NCI-H1105 treated with DMSO at 0.1 percent for 48 hours (cell line): ENCODE data around the gene TPST2.

Experiments
- DNase-seq: peaks from one replicate; lab custom pipeline; 2025; lab: John Stamatoyannopoulos, UW

The TPST2 gene

GRCh38 chr22:26610072-26610958 lies 20.4 kb upstream of the TPST2 start:
- DNase-seq: no peak

- DNase-seq: no peak
These were observed 19.4 kb upstream of the TPST2 start for GRCh38 chr22:26609287-26609686.

- no peak for DNase-seq
These were observed 18.2 kb upstream of the TPST2 start for GRCh38 chr22:26608129-26608528.

DNA sequence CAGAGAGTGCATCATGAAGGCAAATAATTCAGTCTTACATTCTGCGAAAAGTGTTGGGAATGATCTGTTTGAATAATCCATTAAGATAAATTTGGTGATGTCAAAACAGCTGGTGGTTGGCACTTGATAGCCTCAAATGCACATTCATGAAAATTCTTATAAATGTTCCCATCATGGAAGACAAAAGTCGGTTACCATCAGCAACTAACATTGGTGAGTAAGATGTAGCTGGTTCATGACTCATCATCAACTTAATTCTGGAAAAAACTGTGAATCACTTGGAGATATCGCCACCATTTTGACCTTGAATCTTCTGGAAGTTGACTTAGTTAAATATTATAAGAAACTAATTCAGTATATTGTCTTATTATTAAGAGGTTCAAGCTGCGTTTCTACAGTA lies 16.7 kb upstream of the TPST2 start:
- DNase-seq: no peak

- DNase-seq: no peak
These were observed 14.4 kb upstream of the TPST2 start for GRCh38 chr22:26604368-26604767.

GRCh38 chr22:26602127-26602526 lies 12.2 kb upstream of the TPST2 start:
- no peak for DNase-seq

DNA sequence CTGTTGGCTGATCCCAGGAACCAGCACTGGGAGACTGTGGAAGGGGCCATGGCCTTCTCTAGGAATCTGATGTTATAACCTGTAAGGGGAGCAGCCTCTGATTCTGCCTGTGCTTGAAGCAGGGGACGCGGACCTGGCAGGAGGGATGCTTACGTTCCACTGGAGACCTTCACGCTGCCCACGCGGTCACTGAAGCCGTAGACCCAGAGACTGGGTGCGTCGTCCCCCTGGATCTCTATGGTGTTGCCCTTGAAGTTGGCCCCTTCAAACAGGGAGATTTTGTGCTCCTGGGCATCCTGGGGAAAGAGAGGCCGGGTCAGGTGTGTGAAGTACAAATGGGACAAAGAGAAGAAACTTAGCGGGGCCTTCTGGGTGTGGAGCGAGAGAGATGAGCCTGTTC lies 11.8 kb upstream of the TPST2 start:
- DNase-seq: no peak

- DNase-seq: no peak
These were observed 9.6 kb upstream of the TPST2 start for GRCh38 chr22:26599505-26599904.

DNA sequence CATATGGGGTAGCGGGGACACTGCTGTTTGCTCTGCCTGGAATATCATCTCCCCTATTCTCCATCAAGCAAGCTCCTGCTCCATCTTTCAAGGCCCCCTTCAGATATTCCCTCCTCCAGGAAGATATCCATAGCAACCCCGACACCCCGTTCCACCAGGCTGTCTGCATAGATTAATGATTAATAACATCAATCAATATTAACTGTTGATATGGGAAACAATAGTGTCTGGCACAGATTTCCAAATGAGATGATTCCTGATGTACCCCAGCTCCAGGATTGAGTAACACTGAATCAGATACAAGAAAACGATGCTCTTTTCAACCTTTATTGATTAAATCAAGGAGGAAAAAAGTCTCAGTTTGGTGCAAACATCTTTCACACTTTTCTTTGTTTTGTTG lies 7.5 kb upstream of the TPST2 start:
- no peak for DNase-seq

GRCh38 chr22:26597026-26597425 lies 7.1 kb upstream of the TPST2 start:
- DNase-seq: no peak

GRCh38 chr22:26593763-26594162 lies 3.8 kb upstream of the TPST2 start:
- DNase-seq: no peak

DNA sequence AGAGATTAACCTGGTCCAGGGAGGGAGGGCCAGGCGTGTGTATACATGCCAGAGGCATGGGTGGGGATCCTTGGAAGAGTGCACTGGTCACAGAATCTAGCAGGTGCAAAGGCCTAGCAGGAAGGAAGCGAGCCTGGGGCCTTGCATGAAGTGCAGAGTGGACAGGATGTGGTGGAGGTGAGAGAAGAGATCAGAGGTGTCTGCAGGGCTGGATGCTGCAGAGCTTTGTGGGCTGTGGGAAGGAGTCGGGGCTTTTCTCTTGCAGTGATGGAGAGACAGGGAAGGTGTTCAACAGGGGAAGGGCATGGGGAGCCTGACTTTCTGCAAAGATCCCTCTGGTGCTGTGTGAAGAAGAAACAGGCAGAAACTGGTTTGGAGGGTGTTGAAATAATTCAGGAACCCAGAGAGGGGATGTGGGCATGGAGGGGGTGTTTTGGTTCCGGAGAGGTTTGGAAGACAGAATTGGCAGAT lies 2.5 kb upstream of the TPST2 start:
- no peak for DNase-seq

DNA sequence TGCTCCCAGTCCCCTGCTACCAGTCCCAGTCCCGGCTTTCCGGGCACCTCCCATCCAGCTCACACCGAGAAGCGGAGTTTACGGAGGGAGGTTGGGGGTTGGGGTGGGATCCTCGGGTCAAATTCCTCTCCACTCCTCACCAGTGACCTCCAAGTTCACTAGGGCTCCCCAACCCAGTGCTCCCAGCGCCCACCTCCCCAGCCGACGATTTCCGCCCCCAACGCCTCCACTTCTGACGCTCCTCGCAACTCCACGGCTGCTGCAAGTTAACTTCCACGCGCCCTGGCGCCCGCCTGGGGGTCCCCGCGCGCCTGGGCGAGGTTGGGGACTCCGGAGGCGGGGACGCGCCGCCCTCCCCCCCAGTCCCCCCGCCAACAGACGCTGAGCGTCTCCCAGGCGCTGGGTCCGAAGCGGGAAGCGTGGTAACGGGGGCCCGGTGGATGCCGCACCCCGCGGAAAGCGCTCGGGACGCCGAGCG lies 526 bp downstream of the TPST2 start:
- DNase-seq: no peak

DNA sequence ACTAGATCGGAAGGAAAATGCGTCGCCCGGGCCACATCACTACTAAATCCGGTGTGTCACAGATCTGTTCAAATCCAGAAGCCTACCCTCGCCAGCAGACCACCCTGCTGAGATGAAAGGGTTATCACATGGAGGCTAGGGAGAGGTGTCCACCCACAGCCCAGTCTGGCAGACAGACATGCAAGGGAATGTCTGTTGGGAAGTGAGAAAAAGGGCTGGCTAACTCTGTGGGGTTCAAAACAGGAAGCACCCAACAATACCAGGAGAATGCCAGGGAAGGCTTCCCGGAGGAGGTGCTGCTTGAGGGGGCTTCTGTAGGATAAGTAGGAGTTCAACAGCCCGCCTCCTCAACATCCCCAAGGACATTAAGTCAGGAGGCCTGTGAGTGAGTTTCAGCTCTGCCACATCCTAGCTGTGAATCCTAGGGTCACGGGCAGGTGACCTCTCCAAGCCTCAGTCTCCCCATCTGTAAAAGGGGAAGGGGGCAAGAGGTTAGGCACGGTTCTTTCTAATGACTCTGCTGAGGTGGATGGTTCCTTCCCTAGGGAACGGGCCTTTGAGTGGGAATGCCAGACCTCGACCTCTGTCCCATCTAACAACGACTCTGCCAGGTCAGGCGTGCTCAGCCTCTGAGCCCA lies 1.1 kb downstream of the TPST2 start:
- DNase-seq: no peak

GRCh38 chr22:26587991-26588613 lies 1.8 kb downstream of the TPST2 start:
- DNase-seq: no peak

DNA sequence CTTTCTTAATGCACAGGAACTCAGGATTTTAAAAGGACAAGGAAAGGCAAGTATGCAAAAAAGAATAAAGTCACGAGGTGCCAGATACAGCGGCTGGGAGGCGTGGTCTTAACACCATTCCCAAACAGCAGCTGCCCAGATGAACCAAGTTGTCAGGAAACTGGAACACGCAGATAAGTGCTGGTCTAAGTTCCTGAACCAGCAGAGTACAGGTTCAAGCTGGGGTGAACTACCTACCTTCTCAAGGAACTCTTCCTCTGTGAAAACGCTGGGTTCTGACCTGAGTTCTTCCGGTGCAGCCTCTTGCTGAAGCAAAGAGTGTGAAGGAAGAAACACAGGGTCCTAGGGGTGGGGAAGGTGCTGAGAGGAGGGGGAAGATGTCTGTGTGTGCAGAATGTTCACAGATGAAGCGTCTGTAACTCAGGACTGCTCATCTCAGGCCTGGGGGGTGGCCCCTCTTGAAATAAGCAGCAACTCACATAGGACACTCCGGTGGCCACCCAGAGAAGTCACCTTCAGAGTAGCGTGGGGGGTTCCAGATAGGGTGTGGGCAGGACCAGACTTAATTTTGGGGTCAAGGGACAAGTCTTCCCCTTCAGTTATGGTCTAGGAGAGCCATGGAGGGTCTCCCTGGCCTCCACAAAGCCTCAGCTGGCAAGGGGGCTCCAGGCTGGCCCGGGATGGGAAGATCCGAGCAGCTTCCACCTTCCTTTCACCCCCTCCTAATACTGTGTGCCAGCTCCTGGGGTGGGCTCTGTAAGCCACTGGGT lies 3.2 kb downstream of the TPST2 start:
- no peak for DNase-seq

DNA sequence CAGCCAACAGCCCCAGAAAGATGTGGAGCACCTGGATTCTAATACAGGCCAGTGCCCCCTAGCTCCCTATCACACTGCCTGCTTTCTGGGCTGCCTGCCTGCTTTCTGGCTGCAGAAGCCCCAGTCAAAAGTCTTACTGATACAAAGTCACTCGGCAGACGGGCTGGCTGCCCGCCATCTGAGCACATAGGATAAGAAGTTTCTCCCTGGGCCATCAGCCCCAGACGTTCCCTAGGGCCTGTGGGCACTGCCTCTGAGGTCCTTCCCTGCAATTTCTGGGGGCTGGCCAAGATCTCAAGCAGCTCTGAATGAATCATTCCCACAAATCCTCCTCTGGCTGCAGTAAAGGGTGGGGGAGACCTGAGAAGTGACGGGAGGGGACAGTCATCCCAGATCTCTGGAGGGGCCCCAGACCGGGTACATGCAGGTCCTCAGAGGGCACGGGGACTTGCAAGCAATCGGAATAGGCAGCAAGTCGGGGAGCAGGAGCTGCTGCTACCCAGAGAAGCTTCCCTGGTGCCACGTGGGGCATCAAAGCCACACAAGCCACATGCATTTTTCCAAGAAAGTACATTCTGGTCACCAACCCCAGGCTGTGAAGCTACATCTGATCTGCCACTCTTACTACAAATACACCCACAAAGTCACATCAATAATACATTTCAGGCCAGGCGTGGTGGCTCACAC lies 4.7 kb downstream of the TPST2 start:
- no peak for DNase-seq

GRCh38 chr22:26584010-26584409 lies 5.9 kb downstream of the TPST2 start:
- DNase-seq: no peak

DNA sequence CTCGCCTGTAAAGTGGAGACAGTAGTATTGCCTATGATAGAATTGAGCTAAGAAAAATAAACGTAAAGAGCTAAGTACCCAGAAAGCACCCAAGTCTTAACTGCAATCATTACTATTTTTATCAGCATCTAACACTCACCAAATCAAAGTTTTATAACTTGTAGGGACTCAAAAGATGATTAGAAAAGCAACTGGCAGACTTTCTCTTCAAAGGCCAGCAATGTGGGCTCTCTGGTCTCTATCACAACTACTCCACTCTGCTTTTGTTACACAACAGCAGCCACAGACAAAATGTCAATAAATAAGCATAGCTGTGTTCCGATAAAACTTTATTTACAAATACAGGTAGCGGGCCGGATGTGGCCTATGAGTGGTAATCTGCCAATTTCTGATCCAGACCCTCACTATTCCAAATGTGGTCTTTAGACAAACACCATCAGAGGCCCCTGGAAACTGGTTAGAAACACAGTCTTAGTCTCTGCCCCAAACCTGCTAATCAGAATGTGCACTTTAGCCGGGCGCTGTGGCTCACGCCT lies 8.2 kb downstream of the TPST2 start:
- DNase-seq: no peak

GRCh38 chr22:26581026-26581425 lies 8.9 kb downstream of the TPST2 start:
- no peak for DNase-seq

DNA sequence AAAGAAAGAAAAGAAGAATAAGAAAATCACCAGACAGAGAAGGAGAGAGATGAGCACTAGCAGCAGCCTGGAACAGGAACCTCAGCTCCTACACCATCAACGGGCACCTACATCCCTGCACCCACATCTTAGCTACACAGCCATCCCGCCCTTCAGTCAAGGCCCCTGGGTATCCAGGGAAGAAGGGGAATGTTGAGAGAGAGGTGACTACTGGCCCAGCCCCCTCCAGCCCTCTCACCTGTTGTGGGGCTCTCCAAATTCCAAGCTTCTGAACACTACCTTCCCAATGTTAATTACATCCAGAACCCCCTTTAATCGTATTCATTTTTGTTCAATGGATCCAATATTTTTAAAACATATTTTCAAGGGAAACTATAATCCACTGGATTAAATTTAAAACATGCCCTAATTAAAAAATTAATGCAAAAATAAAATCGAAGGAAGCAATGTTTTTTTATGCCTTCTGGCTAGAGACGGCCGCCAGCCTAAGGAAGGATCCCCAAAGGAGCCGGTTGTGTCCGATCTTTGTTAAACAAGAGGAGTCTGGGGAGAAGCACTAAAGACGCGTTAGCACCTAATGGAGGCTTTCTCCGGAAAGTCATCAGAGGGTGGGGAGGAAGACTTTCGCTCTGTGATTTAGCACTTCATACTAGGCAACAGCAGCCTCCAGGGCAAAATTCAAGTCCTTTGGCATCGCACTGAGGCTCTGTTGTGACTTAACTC lies 9.5 kb downstream of the TPST2 start:
- no peak for DNase-seq
